Thymus (tissue), 14 donors: ENCODE data around the gene ZNF862. TPM values are rescaled to one million over a fixed set of nuclear protein-coding genes. Genes with fewer than 3 reads are reported as not detected.

Source experiments
- DNase-seq, 9 donors: peaks; one replicate each; pipeline ENCODE4 v3.0.0-alpha.2; 2013; ENCODE audit warnings: low spot score in 9 of 9, low read depth in 6 of 9, missing footprints in 1 of 9
- H3K27ac ChIP-seq, 2 donors: one replicate each; pipeline ENCODE4 v1.5.1; 2013; ENCODE audit warnings: control low read depth in 1 of 2, low read depth in 1 of 2, low read length in 1 of 2, mild to moderate bottlenecking in 1 of 2, moderate library complexity in 1 of 2
- H3K27me3 ChIP-seq, 2 donors: one replicate each; pipeline ENCODE4 v1.5.1; 2013; ENCODE audit warnings: low read length in 1 of 2; ENCODE audit not compliant: control insufficient read depth in 2 of 2, insufficient read depth in 1 of 2
- H3K36me3 ChIP-seq, 2 donors: one replicate each; pipeline ENCODE4 v1.5.1; 2013; ENCODE audit warnings: low read length in 1 of 2, mild to moderate bottlenecking in 1 of 2, moderate library complexity in 1 of 2; ENCODE audit not compliant: control insufficient read depth in 2 of 2, insufficient read depth in 2 of 2
- H3K4me1 ChIP-seq, 2 donors: one replicate each; pipeline ENCODE4 v1.5.1; 2013; ENCODE audit warnings: low read length in 2 of 2; ENCODE audit not compliant: control insufficient read depth in 2 of 2, insufficient read depth in 2 of 2
- H3K4me3 ChIP-seq, 2 donors: one replicate each; pipeline ENCODE4 v1.5.1; 2013; ENCODE audit warnings: low read length in 2 of 2, control low read depth in 1 of 2, mild to moderate bottlenecking in 1 of 2
- H3K9me3 ChIP-seq, 2 donors: one replicate each; pipeline ENCODE4 v1.5.1; 2013; ENCODE audit warnings: low read length in 1 of 2, mild to moderate bottlenecking in 1 of 2; ENCODE audit not compliant: control insufficient read depth in 2 of 2, insufficient read depth in 1 of 2
- WGBS: extraction: QIAGEN DNeasy Blood & Tissue Kit; methylation state at CpG from one replicate; pipeline ENCODE4 v1.1.7; 2013; 5-methylcytosine and 5-hydroxymethylcytosine counted together
- long read RNA-seq, 10 donors: transcript quantifications; one replicate each; lab custom pipeline, GENCODE V29; 2026
- polyA plus RNA-seq: library from polyadenylated mRNA; stranded (reverse); fragments of 200-250 nt; gene quantifications from one replicate; pipeline ENCODE4 v1.2.3, GENCODE V29; 2013
- total RNA-seq: library from RNA; stranded (reverse); fragments of 120-200 nt; gene quantifications from one replicate; pipeline ENCODE4 v1.2.4, GENCODE V29; 2013
- donor health status: healthy.

The ZNF862 gene
- total RNA-seq, result 9.0 TPM
- polyA plus RNA-seq, result 15.8 TPM
- long read RNA-seq, donor 1, partial matches to known transcripts, result 0 of 1 reads
- long read RNA-seq, donor 1, other reads (novel, unspliced or antisense), result 0 of 1 reads
- long read RNA-seq, donor 2, result 0 reads
- long read RNA-seq, donor 3, result 0 reads
- long read RNA-seq, donor 4, partial matches to known transcripts, result 0 of 1 reads
- long read RNA-seq, donor 4, other reads (novel, unspliced or antisense), result 0 of 1 reads
- long read RNA-seq, donor 5, result 0 reads
- long read RNA-seq, donor 6, result 0 reads
- long read RNA-seq, donor 7, partial matches to known transcripts, result 5 of 5 reads
- long read RNA-seq, donor 7, other reads (novel, unspliced or antisense), result 0 of 5 reads
- long read RNA-seq, donor 8, result 0 reads
- long read RNA-seq, donor 9, result 0 reads
- long read RNA-seq, donor 10, result 0 reads

DNA sequence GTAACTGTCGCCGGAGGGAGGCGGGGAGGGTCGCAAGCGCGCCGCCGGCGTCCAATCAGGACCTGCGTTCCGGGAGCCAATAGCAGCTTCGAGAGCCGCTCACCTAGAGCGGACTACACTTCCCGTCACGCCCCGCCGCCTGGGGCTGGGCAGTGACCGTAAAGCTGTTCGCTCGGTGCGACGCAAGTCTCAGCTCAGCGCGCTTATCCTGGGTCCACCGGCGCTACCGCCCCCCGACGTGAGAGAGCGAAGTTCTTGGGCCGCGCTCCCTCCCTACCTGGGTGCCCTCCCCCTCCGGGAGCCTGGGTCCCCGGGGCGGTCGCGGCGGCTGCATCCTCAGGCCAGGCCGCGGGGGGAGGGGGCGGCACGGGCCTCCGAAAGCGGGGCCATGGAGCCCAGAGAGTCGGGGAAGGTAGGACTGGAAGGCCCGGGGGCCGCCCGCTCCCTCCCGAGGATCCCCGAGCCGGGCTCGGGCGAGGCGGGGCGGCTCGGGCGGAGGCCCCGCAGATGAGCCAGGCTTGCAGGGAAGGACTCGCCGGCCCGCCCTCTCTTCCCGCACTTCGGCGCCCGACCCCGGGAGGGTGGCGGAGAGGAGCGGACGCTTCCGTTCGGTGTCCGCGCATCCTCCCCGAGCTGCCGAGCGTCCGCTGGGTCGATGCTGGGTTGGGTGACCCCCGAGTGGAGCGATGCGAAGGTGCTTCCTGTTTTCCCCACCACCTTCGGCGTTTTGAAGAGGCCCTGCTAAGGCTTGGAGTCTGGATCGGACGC lies at the start of gene ZNF862:
Gene ZNF862, plus strand, starts transcription at position 152 of the 768 bp plus-strand sequence. Its CDS starts 237 bp downstream, at position 389.
- H3K9me3 ChIP-seq, result no peaks in the 10 kb centered on the region
- peaks cover 10 to 15% of the 10 kb centered on the region in 2 donors for H3K4me1 ChIP-seq
- H3K27ac ChIP-seq, result peak within 1 kb of the TSS in 1 of 2 donors; percentile 80
- under 1% methylated on average over 86 of the region's 86 CpGs for WGBS
- H3K4me3 ChIP-seq, result peak within 1 kb of the TSS; percentile 83 to 90
- peak; percentile 87 to 99 (median 95) for DNase-seq
- H3K27me3 ChIP-seq, result peaks cover 0 to 10% of the 10 kb centered on the region in 2 donors
- H3K36me3 ChIP-seq, result no peaks in the 10 kb centered on the region

DNA sequence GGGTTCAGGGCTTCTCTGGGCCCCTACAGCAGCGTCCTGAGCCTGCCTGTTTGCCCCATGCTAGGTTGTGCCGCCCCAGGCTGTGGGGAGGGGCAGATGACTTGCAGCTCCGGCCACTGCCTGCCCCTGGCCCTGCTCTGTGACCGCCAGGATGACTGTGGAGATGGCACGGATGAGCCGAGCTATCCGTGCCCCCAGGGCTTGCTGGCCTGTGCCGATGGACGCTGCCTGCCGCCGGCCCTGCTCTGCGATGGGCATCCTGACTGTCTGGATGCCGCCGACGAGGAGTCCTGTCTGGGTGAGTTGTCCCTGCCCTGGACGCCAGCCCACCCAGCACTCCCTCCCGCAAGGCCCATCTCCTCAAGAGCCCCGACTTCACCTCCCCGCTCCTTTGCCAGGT lies 49.1 kb upstream of the ZNF862 start:
- Histone ChIP-seq H3K9me3 (peaks cover 0 to 4% of the 10 kb centered on the region in 2 donors), H3K27me3 (peaks cover 18 to 81% of the 10 kb centered on the region in 2 donors), H3K36me3 (no peaks in the 10 kb centered on the region), H3K4me3 (no peak overlapping the region), H3K4me1 (peaks cover 0 to 4% of the 10 kb centered on the region in 2 donors), H3K27ac (no peak overlapping the region)
- WGBS, result 91% methylated on average over 19 of the region's 19 CpGs
- no peak for DNase-seq

DNA sequence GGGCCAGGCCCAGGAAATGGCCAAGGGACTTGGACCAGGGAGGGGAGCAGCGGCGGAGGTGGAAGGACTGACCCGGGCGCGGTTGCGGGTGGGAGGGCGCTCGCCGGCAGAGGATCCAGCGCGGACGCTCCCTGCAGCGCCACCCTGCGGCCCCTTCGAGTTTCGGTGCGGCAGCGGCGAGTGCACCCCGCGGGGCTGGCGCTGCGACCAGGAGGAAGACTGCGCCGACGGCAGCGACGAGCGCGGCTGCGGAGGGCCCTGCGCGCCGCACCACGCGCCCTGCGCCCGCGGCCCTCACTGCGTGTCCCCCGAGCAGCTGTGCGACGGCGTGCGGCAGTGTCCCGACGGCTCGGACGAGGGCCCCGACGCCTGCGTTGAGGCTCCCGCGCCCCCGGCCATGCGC lies 48.0 kb upstream of the ZNF862 start:
- Histone ChIP-seq H3K27me3 (peaks cover 18 to 83% of the 10 kb centered on the region in 2 donors), H3K4me3 (no peak overlapping the region), H3K9me3 (peaks cover 0 to 4% of the 10 kb centered on the region in 2 donors), H3K36me3 (no peaks in the 10 kb centered on the region), H3K27ac (no peak overlapping the region), H3K4me1 (peaks cover 0 to 4% of the 10 kb centered on the region in 2 donors)
- 6% methylated on average over 56 of the region's 56 CpGs for WGBS
- DNase-seq, result peak in 2 of 9 donors; percentile 40 to 45

DNA sequence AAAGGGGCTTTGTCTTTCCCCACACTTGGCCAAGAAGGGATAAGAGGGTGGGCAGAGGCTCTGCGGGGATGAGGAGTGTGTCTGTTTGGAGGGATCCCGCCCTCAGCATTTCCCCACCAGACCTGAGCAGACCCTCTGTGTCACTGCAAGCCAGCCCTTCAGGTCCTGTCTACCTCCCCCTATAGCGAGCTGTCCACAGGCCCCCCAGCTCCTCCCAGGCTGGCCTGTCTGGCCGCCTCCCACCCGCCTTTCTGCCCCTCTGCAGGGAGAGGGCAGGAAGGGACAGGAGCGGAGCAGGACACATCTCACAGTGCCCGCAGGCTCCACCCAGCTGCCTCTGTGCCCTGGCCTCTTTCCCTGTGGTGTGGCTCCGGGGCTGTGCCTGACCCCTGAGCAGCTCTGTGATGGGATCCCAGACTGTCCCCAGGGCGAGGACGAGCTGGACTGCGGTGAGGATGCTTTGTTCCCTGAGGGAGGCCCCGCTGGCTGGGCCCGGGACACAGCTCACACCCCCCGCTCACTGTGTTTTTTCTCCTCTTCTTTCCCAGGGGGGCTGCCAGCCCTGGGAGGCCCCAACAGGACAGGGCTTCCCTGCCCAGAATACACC lies 47.3 kb upstream of the ZNF862 start:
- 99% methylated on average over 14 of the region's 14 CpGs for WGBS
- no peak for DNase-seq
- Histone ChIP-seq H3K9me3 (peaks cover 0 to 4% of the 10 kb centered on the region in 2 donors), H3K4me1 (peaks cover 0 to 4% of the 10 kb centered on the region in 2 donors), H3K36me3 (no peaks in the 10 kb centered on the region), H3K27ac (no peak overlapping the region), H3K4me3 (no peak overlapping the region), H3K27me3 (peaks cover 18 to 83% of the 10 kb centered on the region in 2 donors)

DNA sequence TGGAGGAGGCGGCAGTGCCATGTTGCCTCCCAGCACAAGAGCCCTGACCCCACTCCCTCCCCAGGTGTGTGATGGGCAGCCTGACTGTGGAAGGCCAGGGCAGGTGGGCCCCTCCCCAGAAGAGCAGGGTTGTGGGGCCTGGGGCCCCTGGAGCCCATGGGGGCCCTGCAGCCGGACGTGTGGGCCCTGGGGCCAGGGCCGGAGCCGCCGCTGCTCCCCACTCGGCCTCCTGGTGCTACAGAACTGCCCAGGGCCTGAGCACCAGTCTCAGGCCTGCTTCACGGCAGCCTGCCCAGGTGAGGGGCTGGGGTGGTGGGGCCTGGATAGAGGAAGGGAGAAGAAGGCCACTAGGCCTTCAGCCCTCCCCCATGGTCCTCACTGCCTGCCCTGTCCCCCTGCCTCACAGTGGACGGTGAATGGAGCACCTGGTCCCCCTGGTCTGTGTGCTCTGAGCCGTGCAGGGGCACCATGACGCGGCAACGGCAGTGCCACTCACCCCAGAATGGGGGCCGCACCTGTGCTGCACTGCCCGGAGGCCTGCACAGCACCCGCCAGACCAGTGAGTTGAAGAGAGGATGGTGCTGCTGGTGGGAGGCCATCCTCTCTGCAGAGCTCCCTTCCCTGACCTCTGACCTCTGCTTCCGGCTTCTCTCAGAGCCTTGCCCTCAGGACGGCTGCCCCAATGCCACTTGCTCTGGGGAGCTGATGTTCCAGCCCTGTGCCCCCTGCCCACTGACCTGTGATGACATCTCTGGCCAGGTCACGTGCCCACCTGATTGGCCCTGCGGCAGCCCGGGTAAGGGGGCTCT lies 46.6 kb upstream of the ZNF862 start:
- no peaks in the 10 kb centered on the region for H3K36me3 ChIP-seq

DNA sequence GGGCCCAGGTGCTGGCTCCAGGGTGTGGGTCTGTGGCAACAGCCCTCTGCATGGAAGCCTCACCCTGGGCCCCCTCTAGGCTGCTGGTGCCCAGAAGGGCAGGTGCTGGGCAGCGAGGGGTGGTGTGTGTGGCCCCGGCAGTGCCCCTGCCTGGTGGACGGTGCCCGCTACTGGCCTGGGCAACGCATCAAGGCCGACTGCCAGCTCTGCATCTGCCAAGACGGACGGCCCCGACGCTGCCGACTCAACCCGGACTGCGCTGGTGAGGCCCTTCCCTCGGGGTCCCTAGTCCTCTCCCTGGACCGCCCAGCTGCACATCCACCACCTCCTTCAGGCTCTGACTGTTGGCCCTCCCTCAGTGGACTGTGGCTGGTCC lies 46.0 kb upstream of the ZNF862 start:
- Histone ChIP-seq H3K4me1 (peaks cover 0 to 4% of the 10 kb centered on the region in 2 donors), H3K36me3 (no peaks in the 10 kb centered on the region), H3K27ac (no peak overlapping the region), H3K4me3 (no peak overlapping the region), H3K27me3 (peaks cover 18 to 72% of the 10 kb centered on the region in 2 donors), H3K9me3 (peaks cover 0 to 4% of the 10 kb centered on the region in 2 donors)
- 95% methylated on average over 15 of the region's 15 CpGs for WGBS
- DNase-seq, result no peak

More for the DNA sequence above, 46.6 kb upstream of the ZNF862 start:
- Histone ChIP-seq H3K4me3 (no peak overlapping the region), H3K9me3 (peaks cover 0 to 4% of the 10 kb centered on the region in 2 donors), H3K4me1 (peaks cover 0 to 4% of the 10 kb centered on the region in 2 donors), H3K27me3 (peaks cover 18 to 77% of the 10 kb centered on the region in 2 donors), H3K27ac (no peak overlapping the region)
- no peak for DNase-seq
- WGBS, result 98% methylated on average over 21 of the region's 21 CpGs

DNA sequence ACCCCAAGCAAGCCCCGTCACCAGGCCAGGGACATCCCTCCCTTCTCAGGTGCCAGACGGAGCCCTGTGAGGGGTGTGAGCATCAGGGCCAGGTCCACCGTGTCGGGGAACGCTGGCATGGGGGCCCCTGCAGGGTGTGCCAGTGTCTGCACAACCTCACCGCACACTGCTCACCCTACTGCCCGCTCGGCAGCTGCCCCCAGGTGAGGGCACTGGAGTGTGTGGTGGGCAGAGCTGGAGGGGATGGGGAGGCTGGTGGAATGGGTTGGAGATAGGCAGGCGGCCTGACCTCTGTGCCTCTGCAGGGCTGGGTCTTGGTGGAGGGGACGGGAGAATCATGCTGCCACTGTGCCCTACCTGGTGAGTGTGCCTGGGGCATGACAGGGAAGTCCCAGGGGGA lies 44.9 kb upstream of the ZNF862 start:
- no peak overlapping the region for H3K4me3 ChIP-seq
- H3K9me3 ChIP-seq, result peaks cover 0 to 4% of the 10 kb centered on the region in 2 donors
- WGBS, result 93% methylated on average over 10 of the region's 10 CpGs
- H3K4me1 ChIP-seq, result peaks cover 0 to 4% of the 10 kb centered on the region in 2 donors
- DNase-seq, result no peak
- H3K27ac ChIP-seq, result no peak overlapping the region
- H3K36me3 ChIP-seq, result no peaks in the 10 kb centered on the region
- peaks cover 18 to 62% of the 10 kb centered on the region in 2 donors for H3K27me3 ChIP-seq

DNA sequence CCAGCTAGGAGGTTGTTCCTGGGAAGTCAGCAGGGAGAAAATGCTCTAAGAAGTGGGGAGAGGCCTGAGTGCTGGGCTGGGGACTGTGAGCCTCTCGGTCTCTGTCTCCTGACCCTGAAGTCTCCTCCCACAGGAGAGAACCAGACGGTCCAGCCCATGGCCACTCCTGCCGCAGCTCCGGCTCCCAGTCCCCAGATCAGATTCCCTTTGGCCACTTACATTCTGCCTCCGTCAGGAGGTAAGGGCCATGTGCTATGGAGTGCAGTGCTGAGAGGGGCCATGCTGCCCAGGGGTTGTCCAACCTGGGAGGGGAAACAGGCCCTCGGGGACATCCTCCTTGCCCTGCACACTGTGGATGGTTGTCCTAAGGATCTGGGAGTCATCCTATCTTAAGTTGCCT lies 43.5 kb upstream of the ZNF862 start:
- H3K4me3 ChIP-seq, result no peak overlapping the region
- peaks cover 0 to 4% of the 10 kb centered on the region in 2 donors for H3K4me1 ChIP-seq
- no peak for DNase-seq
- peaks cover 10 to 48% of the 10 kb centered on the region in 2 donors for H3K27me3 ChIP-seq
- WGBS, result 93% methylated on average over 6 of the region's 6 CpGs
- no peaks in the 10 kb centered on the region for H3K36me3 ChIP-seq
- peaks cover 0 to 4% of the 10 kb centered on the region in 2 donors for H3K9me3 ChIP-seq
- no peak overlapping the region for H3K27ac ChIP-seq
